DMS 273 (cell line): ENCODE measurements around the gene PIH1D2.
A peak's percentile ranks its signal among the peaks of the same experiment; 100 is the strongest.
"Not testable (repeated sequence)": the region's sequence is repeated elsewhere in the genome, so short reads cannot be mapped to it uniquely, and the experiment has no call there.

Source experiments
- DNase-seq: peaks from one replicate; lab custom pipeline; 2025; ENCODE audit not compliant: unreplicated experiment; lab: John Stamatoyannopoulos, UW

PIH1D2 gene

GRCh38 chr11:112057170-112057569, 16.6 kb downstream of the PIH1D2 start:
- DNase-seq: no peak

- DNase-seq: no peak
These were observed 22.0 kb downstream of the PIH1D2 start for GRCh38 chr11:112051768-112052167.

GRCh38 chr11:112050721-112051120, 23.1 kb downstream of the PIH1D2 start:
- DNase-seq: no peak

GRCh38 chr11:112049777-112050176, 24.0 kb downstream of the PIH1D2 start:
- DNase-seq: no peak

- DNase-seq: not testable (repeated sequence)
These were observed 25.6 kb downstream of the PIH1D2 start for GRCh38 chr11:112048256-112048655.

GRCh38 chr11:112046647-112047046, 27.2 kb downstream of the PIH1D2 start:
- not testable (repeated sequence) for DNase-seq

GRCh38 chr11:112044961-112045360, 28.9 kb downstream of the PIH1D2 start:
- DNase-seq: no peak

GRCh38 chr11:112042961-112043304, 30.9 kb downstream of the PIH1D2 start:
- DNase-seq: no peak

- no peak for DNase-seq
These were observed 31.5 kb downstream of the PIH1D2 start for GRCh38 chr11:112042161-112042960.

GRCh38 chr11:112037527-112037926, 36.3 kb downstream of the PIH1D2 start:
- DNase-seq: no peak

GRCh38 chr11:112033902-112034301, 39.9 kb downstream of the PIH1D2 start:
- no peak for DNase-seq

- no peak for DNase-seq
These were observed 44.4 kb downstream of the PIH1D2 start for GRCh38 chr11:112029460-112029859.

- DNase-seq: not testable (repeated sequence)
These were observed 46.9 kb downstream of the PIH1D2 start for GRCh38 chr11:112026784-112027410.

GRCh38 chr11:112025707-112026106, 48.1 kb downstream of the PIH1D2 start:
- DNase-seq: peak; percentile 42

GRCh38 chr11:112024773-112025678, 48.8 kb downstream of the PIH1D2 start, which contains the start of gene DLAT:
Gene DLAT, plus strand, starts transcription at chr11:112025408. Its CDS starts 65 bp downstream, at chr11:112025473.
- DNase-seq: peak; percentile 91

- DNase-seq: peak; percentile 28
These were observed 49.5 kb downstream of the PIH1D2 start for GRCh38 chr11:112024178-112024772.

GRCh38 chr11:112023104-112023503, 50.7 kb downstream of the PIH1D2 start:
- peak; percentile 6 for DNase-seq

GRCh38 chr11:112019066-112019465, 54.8 kb downstream of the PIH1D2 start:
- DNase-seq: no peak
